AG04450 (cell line): Measurements from ENCODE around the gene NLGN1. TPM values are rescaled to one million over a fixed set of nuclear protein-coding genes. Genes with fewer than 3 reads are reported as not detected.

Experiments used
- CTCF ChIA-PET: fragments of 300-600, 350-600 bp; formaldehyde crosslinking; extraction: SDS; loops from one replicate; lab custom pipeline; 2022; ENCODE audit warnings: antibody characterized with exemption, inconsistent platforms; lab: Charles Lee
- POLR2A ChIA-PET: fragments of 350-600 bp; formaldehyde crosslinking; extraction: SDS; loops from one replicate; lab custom pipeline; 2021; ENCODE audit warnings: antibody characterized with exemption, inconsistent platforms; lab: Yijun Ruan, JAX
- DNase-seq: peaks from one replicate; pipeline ENCODE4 v3.0.0-alpha.2; 2011; ENCODE audit warnings: low read depth, low spot score
- H3K27ac ChIP-seq: one replicate; pipeline ENCODE4 v1.5.1; 2012; ENCODE audit warnings: low read depth, low read length, control low read depth
- H3K27me3 ChIP-seq: one replicate; pipeline ENCODE4 v1.6.0; 2012; ENCODE audit warnings: low read length; ENCODE audit not compliant: control insufficient read depth, insufficient read depth
- H3K4me3 ChIP-seq: 2 replicates; pipeline ENCODE4 v1.5.1; 2011; ENCODE audit warnings: mild to moderate bottlenecking, low read depth, low read length, control low read depth
- H3K9me3 ChIP-seq: 2 replicates; pipeline ENCODE4 v1.5.1; 2012; ENCODE audit warnings: low read length; ENCODE audit not compliant: control insufficient read depth, insufficient read depth
- CTCF ChIP-seq: IDR thresholded peaks from 2 replicates; pipeline ENCODE4 v1.5.1; 2011; ENCODE audit warnings: low read depth, low read length, control low read depth, inconsistent platforms
- polyA plus RNA-seq: library from polyadenylated mRNA; depleted of rRNA; stranded (reverse); fragments of >200 nt; gene quantifications from 2 replicates; pipeline ENCODE4 v1.2.3, GENCODE V29; 2011

NLGN1 gene
- polyA plus RNA-seq, 1 experiment = 1.7 TPM

GRCh38 chr3:173618703-173619102, 221.2 kb downstream of the NLGN1 start:
- Histone ChIP-seq H3K27me3 (no peaks in the 10 kb centered on the region), H3K4me3 (no peak overlapping the region), H3K27ac (no peak overlapping the region), H3K9me3 (no peaks in the 10 kb centered on the region)
- ChIA-PET POLR2A (no interaction called here), CTCF (no interaction called here)
- no peak for TF ChIP-seq CTCF
- no peak for DNase-seq

- H3K9me3 ChIP-seq = no peaks in the 10 kb centered on the region
- no peak for TF ChIP-seq CTCF
- no peak overlapping the region for H3K4me3 ChIP-seq
- H3K27me3 ChIP-seq = no peaks in the 10 kb centered on the region
- ChIA-PET CTCF (no interaction called here), POLR2A (no interaction called here)
- DNase-seq = no peak
- H3K27ac ChIP-seq = no peak overlapping the region
Measured at GRCh38 chr3:173622166-173622565, 224.6 kb downstream of the NLGN1 start.

GRCh38 chr3:173624086-173624485, 226.5 kb downstream of the NLGN1 start:
- no peak overlapping the region for H3K27ac ChIP-seq
- H3K9me3 ChIP-seq = no peaks in the 10 kb centered on the region
- H3K27me3 ChIP-seq = no peaks in the 10 kb centered on the region
- CTCF ChIA-PET = no interaction called here
- no peak for DNase-seq
- no peak overlapping the region for H3K4me3 ChIP-seq
- POLR2A ChIA-PET = no interaction called here
- no peak for TF ChIP-seq CTCF

- no peaks in the 10 kb centered on the region for H3K27me3 ChIP-seq
- H3K9me3 ChIP-seq = no peaks in the 10 kb centered on the region
- no peak overlapping the region for H3K4me3 ChIP-seq
- TF ChIP-seq CTCF = no peak
- POLR2A ChIA-PET = no interaction called here
- DNase-seq = no peak
- CTCF ChIA-PET = no interaction called here
- no peak overlapping the region for H3K27ac ChIP-seq
Measured at GRCh38 chr3:173630849-173631248, 233.3 kb downstream of the NLGN1 start.

- no peak for DNase-seq
- Histone ChIP-seq H3K9me3 (no peaks in the 10 kb centered on the region), H3K27ac (no peak overlapping the region), H3K4me3 (no peak overlapping the region), H3K27me3 (no peaks in the 10 kb centered on the region)
- POLR2A ChIA-PET = no interaction called here
- CTCF ChIA-PET = no interaction called here
- TF ChIP-seq CTCF = no peak
Measured at GRCh38 chr3:173632945-173633344, 235.4 kb downstream of the NLGN1 start.
